Measurements from ENCODE around the gene MAPK6. TPM values are rescaled to one million over a fixed set of nuclear protein-coding genes. Genes with fewer than 3 reads are reported as not detected.

Gene MAPK6
- total RNA-seq, 1 experiment from 2014 or later, result 83.2 TPM

DNA sequence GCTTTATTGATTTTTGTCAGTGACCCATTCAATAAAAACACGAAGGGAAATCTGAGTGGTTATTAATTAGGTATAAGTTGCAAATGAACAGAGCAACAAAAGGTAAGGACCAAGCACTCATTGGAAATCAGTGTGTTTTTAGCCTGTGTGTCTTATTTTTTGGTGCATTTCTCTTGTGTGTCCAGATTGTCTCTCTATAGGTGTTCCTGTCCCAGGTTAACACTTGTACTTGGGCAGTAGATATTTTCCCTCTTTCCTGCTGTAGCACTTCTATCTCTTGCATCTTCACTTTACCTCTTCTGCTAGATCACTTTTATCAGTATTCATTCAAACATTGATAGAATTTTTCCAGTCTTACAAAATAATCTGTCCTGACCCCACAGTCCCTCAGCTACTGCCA is 37.0 kb downstream of the MAPK6 start:
- no peak for TF ChIP-seq RELA (CRISPR knock-in tag; IDR thresholded peaks at IDR 0.05; ENCODE audit: borderline replicate concordance)
- no peak for TF ChIP-seq NR2C2 (CRISPR knock-in tag; IDR thresholded peaks at IDR 0.05)
- TF ChIP-seq, protein P1, sequence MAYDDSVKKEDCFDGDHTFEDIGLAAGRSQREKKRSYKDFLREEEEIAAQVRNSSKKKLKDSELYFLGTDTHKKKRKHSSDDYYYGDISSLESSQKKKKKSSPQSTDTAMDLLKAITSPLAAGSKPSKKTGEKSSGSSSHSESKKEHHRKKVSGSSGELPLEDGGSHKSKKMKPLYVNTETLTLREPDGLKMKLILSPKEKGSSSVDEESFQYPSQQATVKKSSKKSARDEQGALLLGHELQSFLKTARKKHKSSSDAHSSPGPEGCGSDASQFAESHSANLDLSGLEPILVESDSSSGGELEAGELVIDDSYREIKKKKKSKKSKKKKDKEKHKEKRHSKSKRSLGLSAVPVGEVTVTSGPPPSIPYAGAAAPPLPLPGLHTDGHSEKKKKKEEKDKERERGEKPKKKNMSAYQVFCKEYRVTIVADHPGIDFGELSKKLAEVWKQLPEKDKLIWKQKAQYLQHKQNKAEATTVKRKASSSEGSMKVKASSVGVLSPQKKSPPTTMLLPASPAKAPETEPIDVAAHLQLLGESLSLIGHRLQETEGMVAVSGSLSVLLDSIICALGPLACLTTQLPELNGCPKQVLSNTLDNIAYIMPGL (CRISPR knock-in tag; IDR thresholded peaks at IDR 0.05), result no peak
- no peak for TF ChIP-seq E2F5 (CRISPR knock-in tag; IDR thresholded peaks at IDR 0.05)
- TF ChIP-seq CBFB (CRISPR knock-in tag; IDR thresholded peaks at IDR 0.05; ENCODE audit: low read depth), result no peak
- no peak for TF ChIP-seq NFATC4 (CRISPR knock-in tag; IDR thresholded peaks at IDR 0.05)
- Mint-ChIP-seq H3K4me1 (no peaks in the 10 kb centered on the region), H3K36me3 (peaks cover 50% of the 10 kb centered on the region), H3K27ac (no peak overlapping the region), H3K4me3 (no peak overlapping the region), H3K9me3 (0 out of 2 replicates have a peak, but pooled peaks cover 3% of the 10 kb centered on the region), H3K27me3 (ENCODE audit: low read depth) (no peaks in the 10 kb centered on the region)
- DNase-seq (ENCODE audit: low spot score) (no peak), ATAC-seq (no peak)
- ChIA-PET CTCF (no interaction called here), POLR2A (no interaction called here)

DNA sequence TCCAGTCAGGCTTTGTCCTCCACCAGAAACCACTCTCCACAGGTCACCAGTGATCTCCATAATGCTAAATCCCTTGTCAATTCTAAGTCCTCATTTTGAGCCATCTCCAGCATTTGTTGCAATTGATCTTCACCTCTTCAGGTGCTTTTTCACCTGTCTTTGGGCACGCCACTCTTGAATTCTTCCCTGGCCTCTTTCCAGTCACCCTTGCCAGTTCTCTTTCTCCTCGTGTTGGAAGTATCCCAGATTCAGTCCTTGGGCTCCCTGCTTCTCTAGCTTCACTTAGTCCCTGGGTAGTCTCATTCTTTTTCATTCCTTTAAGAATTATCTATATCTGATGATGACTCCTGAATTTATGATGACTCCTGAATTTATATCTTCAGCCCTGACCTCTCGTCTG is 37.5 kb downstream of the MAPK6 start:
- DNase-seq (ENCODE audit: low spot score) (no peak), ATAC-seq (no peak)
- no peak overlapping the region for H3K4me3 Mint-ChIP-seq
- H3K36me3 Mint-ChIP-seq, result peaks cover 50% of the 10 kb centered on the region
- H3K27me3 Mint-ChIP-seq (ENCODE audit: low read depth), result no peaks in the 10 kb centered on the region
- ChIA-PET POLR2A (interaction anchor here (0.6 kb wide), 1 partner anchor 17 kb away, joined by 7 read pairs; no protein-coding TSS in a partner anchor), CTCF (no interaction called here)
- no peak for TF ChIP-seq TEAD4 (CRISPR knock-in tag; IDR thresholded peaks at IDR 0.05)
- TF ChIP-seq SP1 (CRISPR knock-in tag; conservative IDR thresholded peaks at IDR 0.05), result no peak
- no peak for TF ChIP-seq NFATC4 (CRISPR knock-in tag; IDR thresholded peaks at IDR 0.05)
- TF ChIP-seq ZNF396 (CRISPR knock-in tag; IDR thresholded peaks at IDR 0.05; ENCODE audit: borderline replicate concordance), result no peak
- TF ChIP-seq ZNF121 (CRISPR knock-in tag; IDR thresholded peaks at IDR 0.05), result no peak
- no peak for TF ChIP-seq JUN (CRISPR knock-in tag; IDR thresholded peaks at IDR 0.05)
- no peak for TF ChIP-seq NFYB (CRISPR knock-in tag; conservative IDR thresholded peaks at IDR 0.05; ENCODE audit: low read depth)
- no peak for TF ChIP-seq SOX15 (CRISPR knock-in tag; IDR thresholded peaks at IDR 0.05)
- TF ChIP-seq FOXJ3 (CRISPR knock-in tag; IDR thresholded peaks at IDR 0.05; ENCODE audit: borderline replicate concordance), result no peak
- no peak for TF ChIP-seq ZNF219 (CRISPR knock-in tag; IDR thresholded peaks at IDR 0.05; ENCODE audit: borderline replicate concordance)
- no peak for TF ChIP-seq PREB (CRISPR knock-in tag; IDR thresholded peaks at IDR 0.05; ENCODE audit: borderline replicate concordance)
- no peak for TF ChIP-seq ATF6 (CRISPR knock-in tag; IDR thresholded peaks at IDR 0.05)
- 0 out of 2 replicates have a peak, but pooled peaks cover 3% of the 10 kb centered on the region for H3K9me3 Mint-ChIP-seq
- H3K27ac Mint-ChIP-seq, result no peak overlapping the region
- no peaks in the 10 kb centered on the region for H3K4me1 Mint-ChIP-seq

GRCh38 chr15:52057996-52058395 is 39.0 kb downstream of the MAPK6 start:
- H3K36me3 Mint-ChIP-seq, result peaks cover 44% of the 10 kb centered on the region
- H3K4me1 Mint-ChIP-seq, result no peaks in the 10 kb centered on the region
- H3K4me3 Mint-ChIP-seq, result no peak overlapping the region
- no peak for TF ChIP-seq ZNF121 (CRISPR knock-in tag; IDR thresholded peaks at IDR 0.05)
- no peak for TF ChIP-seq KAT7 (CRISPR knock-in tag; IDR thresholded peaks at IDR 0.05; ENCODE audit: borderline replicate concordance)
- no peak for TF ChIP-seq PRRX2 (CRISPR knock-in tag; IDR thresholded peaks at IDR 0.05)
- no peak for TF ChIP-seq ESRRA (CRISPR knock-in tag; IDR thresholded peaks at IDR 0.05; ENCODE audit: borderline replicate concordance)
- TF ChIP-seq, protein P2, sequence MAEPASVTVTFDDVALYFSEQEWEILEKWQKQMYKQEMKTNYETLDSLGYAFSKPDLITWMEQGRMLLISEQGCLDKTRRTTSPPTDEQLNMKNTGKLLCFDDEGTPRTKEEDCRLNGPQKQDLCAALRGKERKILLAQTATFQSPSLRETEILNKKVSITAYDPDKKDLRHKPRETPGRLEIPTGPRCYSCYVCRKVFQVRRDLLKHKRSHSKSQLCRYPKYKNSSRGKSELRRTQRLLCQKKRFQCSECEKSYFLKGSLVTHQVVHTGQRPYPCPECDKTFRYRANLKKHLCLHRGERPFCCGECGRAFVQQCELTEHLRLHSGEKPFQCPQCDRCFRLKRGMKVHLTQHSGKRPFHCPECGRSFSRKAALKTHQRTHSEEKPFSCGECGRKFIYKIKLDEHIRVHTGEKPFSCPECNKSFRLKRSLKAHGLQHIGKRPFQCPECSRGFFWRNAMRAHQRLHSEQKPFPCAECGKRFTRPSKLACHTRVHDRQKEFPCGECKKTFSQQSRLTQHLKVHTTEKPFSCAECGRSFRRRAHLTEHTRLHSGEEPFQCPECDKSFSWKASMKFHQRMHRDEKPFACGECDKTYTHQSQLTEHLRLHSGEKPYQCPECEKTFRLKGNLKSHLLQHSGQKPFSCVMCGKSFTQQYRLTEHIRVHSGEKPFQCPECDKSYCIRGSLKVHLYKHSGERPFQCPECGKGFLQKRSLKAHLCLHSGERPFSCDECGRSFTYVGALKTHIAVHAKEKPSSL (CRISPR knock-in tag; conservative IDR thresholded peaks at IDR 0.05), result no peak
- no peak overlapping the region for H3K27ac Mint-ChIP-seq
- H3K9me3 Mint-ChIP-seq, result no peaks in the 10 kb centered on the region
- CTCF ChIA-PET, result interaction anchor here (1.0 kb wide), 1 partner anchor 21 kb away, joined by 3 read pairs; no protein-coding TSS in a partner anchor
- H3K27me3 Mint-ChIP-seq (ENCODE audit: low read depth), result no peaks in the 10 kb centered on the region
- ATAC-seq, result no peak
- POLR2A ChIA-PET, result no interaction called here
- no peak for DNase-seq (ENCODE audit: low spot score)

Data from WTC11 (cell line).